ENCODE data around the gene ARMS2.

The ARMS2 gene

GRCh38 chr10:122498521-122498920 is 44.1 kb downstream of the ARMS2 start:
- no CpG with 5 or more reads among the region's 5 CpGs for WGBS (ENCODE audit: extremely low coverage, insufficient coverage, low lambda C conversion rate)

GRCh38 chr10:122499012-122499411 is 44.6 kb downstream of the ARMS2 start:
- no peaks in the 10 kb centered on the region for H3K27me3 ChIP-seq (ENCODE audit: insufficient read depth, low read length, poor library complexity)
- H3K18ac ChIP-seq (ENCODE audit: low read length) = no peak overlapping the region
- WGBS (ENCODE audit: extremely low coverage, insufficient coverage, low lambda C conversion rate) = no CpG with 5 or more reads among the region's 8 CpGs
- H3K36me3 ChIP-seq (ENCODE audit: control insufficient read depth, insufficient read depth, low read length) = no peaks in the 10 kb centered on the region
- H2AK5ac ChIP-seq (ENCODE audit: low read length) = no peak overlapping the region
- no peak overlapping the region for H3K9ac ChIP-seq (ENCODE audit: low read length)
- no peaks in the 10 kb centered on the region for H3K79me1 ChIP-seq (ENCODE audit: low read length)
- no peak overlapping the region for H2BK15ac ChIP-seq (replicated peaks; ENCODE audit: low read depth)
- no peak overlapping the region for H3K4me3 ChIP-seq (ENCODE audit: low read length)
- no peak overlapping the region for H3K4ac ChIP-seq (ENCODE audit: low read depth, low read length)
- H2BK120ac ChIP-seq (ENCODE audit: low read depth, low read length) = no peak overlapping the region
- no peak overlapping the region for H3K27ac ChIP-seq (ENCODE audit: low read depth, low read length)
- H3K4me2 ChIP-seq (ENCODE audit: low read length) = no peak overlapping the region
- H3K4me1 ChIP-seq (ENCODE audit: control insufficient read depth, low read depth, low read length) = peaks cover 10% of the 10 kb centered on the region
- no peaks in the 10 kb centered on the region for H3K79me2 ChIP-seq (ENCODE audit: control insufficient read depth, insufficient read depth, low read length)
- H4K5ac ChIP-seq (ENCODE audit: low read length) = no peak overlapping the region
- no peak overlapping the region for H3K23ac ChIP-seq (ENCODE audit: low read length)
- no peak overlapping the region for H3K56ac ChIP-seq (ENCODE audit: low read length)
- H4K8ac ChIP-seq (ENCODE audit: low read depth, low read length) = no peak overlapping the region
- DNase-seq = no peak
- no peak overlapping the region for H2BK5ac ChIP-seq (ENCODE audit: low read length)

More at GRCh38 chr10:122498521-122498920, 44.1 kb downstream of the ARMS2 start:
- no peak overlapping the region for H3K4me2 ChIP-seq (ENCODE audit: low read length)
- H2BK15ac ChIP-seq (replicated peaks; ENCODE audit: low read depth) = no peak overlapping the region
- H3K36me3 ChIP-seq (ENCODE audit: control insufficient read depth, insufficient read depth, low read length) = no peaks in the 10 kb centered on the region
- H3K27ac ChIP-seq (ENCODE audit: low read depth, low read length) = no peak overlapping the region
- no peaks in the 10 kb centered on the region for H3K79me1 ChIP-seq (ENCODE audit: low read length)
- H2BK120ac ChIP-seq (ENCODE audit: low read depth, low read length) = no peak overlapping the region
- no peak overlapping the region for H2BK5ac ChIP-seq (ENCODE audit: low read length)
- no peak overlapping the region for H3K56ac ChIP-seq (ENCODE audit: low read length)
- H3K4me3 ChIP-seq (ENCODE audit: low read length) = no peak overlapping the region
- no peak overlapping the region for H3K4ac ChIP-seq (ENCODE audit: low read depth, low read length)
- H3K9ac ChIP-seq (ENCODE audit: low read length) = no peak overlapping the region
- no peak overlapping the region for H3K23ac ChIP-seq (ENCODE audit: low read length)
- DNase-seq = no peak
- H3K4me1 ChIP-seq (ENCODE audit: control insufficient read depth, low read depth, low read length) = peaks cover 10% of the 10 kb centered on the region
- H3K79me2 ChIP-seq (ENCODE audit: control insufficient read depth, insufficient read depth, low read length) = no peaks in the 10 kb centered on the region
- no peaks in the 10 kb centered on the region for H3K27me3 ChIP-seq (ENCODE audit: insufficient read depth, low read length, poor library complexity)
- H4K8ac ChIP-seq (ENCODE audit: low read depth, low read length) = no peak overlapping the region
- no peak overlapping the region for H3K18ac ChIP-seq (ENCODE audit: low read length)
- H4K5ac ChIP-seq (ENCODE audit: low read length) = no peak overlapping the region
- H2AK5ac ChIP-seq (ENCODE audit: low read length) = no peak overlapping the region

DNA sequence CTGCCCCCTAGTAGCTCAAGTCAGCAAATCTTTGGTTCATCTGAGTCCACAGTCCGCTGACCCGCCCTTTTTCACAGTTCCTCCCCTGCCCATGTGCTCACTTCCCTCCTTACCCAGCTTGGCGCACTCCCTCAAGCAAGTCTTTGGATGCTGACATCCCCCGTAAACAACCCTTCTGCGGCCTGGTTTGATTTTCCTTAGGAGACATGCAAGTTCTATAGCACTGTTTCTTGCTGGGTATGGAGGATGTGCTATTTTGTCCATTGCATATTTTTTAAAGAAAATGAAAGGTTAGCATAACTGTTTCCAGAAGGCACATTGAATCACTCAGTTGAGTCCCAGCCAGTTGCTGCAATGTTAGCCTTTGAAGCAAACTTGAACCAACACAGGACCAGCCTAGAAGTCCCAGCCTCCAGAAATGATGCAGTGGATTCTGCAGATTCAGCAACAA is 45.1 kb downstream of the ARMS2 start:
- H2AK5ac ChIP-seq (ENCODE audit: low read length) = no peak overlapping the region
- peaks cover 10% of the 10 kb centered on the region for H3K4me1 ChIP-seq (ENCODE audit: control insufficient read depth, low read depth, low read length)
- no peak overlapping the region for H3K4me2 ChIP-seq (ENCODE audit: low read length)
- H4K8ac ChIP-seq (ENCODE audit: low read depth, low read length) = no peak overlapping the region
- no peaks in the 10 kb centered on the region for H3K79me2 ChIP-seq (ENCODE audit: control insufficient read depth, insufficient read depth, low read length)
- DNase-seq = no peak
- no peaks in the 10 kb centered on the region for H3K36me3 ChIP-seq (ENCODE audit: control insufficient read depth, insufficient read depth, low read length)
- no peak overlapping the region for H2BK5ac ChIP-seq (ENCODE audit: low read length)
- H3K27ac ChIP-seq (ENCODE audit: low read depth, low read length) = no peak overlapping the region
- no peak overlapping the region for H2BK15ac ChIP-seq (replicated peaks; ENCODE audit: low read depth)
- H3K18ac ChIP-seq (ENCODE audit: low read length) = no peak overlapping the region
- H4K5ac ChIP-seq (ENCODE audit: low read length) = no peak overlapping the region
- H3K4ac ChIP-seq (ENCODE audit: low read depth, low read length) = no peak overlapping the region
- no peak overlapping the region for H3K4me3 ChIP-seq (ENCODE audit: low read length)
- no CpG with 5 or more reads among the region's 5 CpGs for WGBS (ENCODE audit: extremely low coverage, insufficient coverage, low lambda C conversion rate)
- H3K56ac ChIP-seq (ENCODE audit: low read length) = no peak overlapping the region
- no peaks in the 10 kb centered on the region for H3K79me1 ChIP-seq (ENCODE audit: low read length)
- no peaks in the 10 kb centered on the region for H3K27me3 ChIP-seq (ENCODE audit: insufficient read depth, low read length, poor library complexity)
- no peak overlapping the region for H2BK120ac ChIP-seq (ENCODE audit: low read depth, low read length)
- H3K23ac ChIP-seq (ENCODE audit: low read length) = no peak overlapping the region
- H3K9ac ChIP-seq (ENCODE audit: low read length) = no peak overlapping the region

- H3K79me1 ChIP-seq (ENCODE audit: low read length) = no peaks in the 10 kb centered on the region
- no peak overlapping the region for H3K27ac ChIP-seq (ENCODE audit: low read depth, low read length)
- no peak overlapping the region for H2BK120ac ChIP-seq (ENCODE audit: low read depth, low read length)
- no peak overlapping the region for H3K4me3 ChIP-seq (ENCODE audit: low read length)
- H3K56ac ChIP-seq (ENCODE audit: low read length) = no peak overlapping the region
- no peak overlapping the region for H4K8ac ChIP-seq (ENCODE audit: low read depth, low read length)
- no peaks in the 10 kb centered on the region for H3K79me2 ChIP-seq (ENCODE audit: control insufficient read depth, insufficient read depth, low read length)
- no peaks in the 10 kb centered on the region for H3K36me3 ChIP-seq (ENCODE audit: control insufficient read depth, insufficient read depth, low read length)
- H3K18ac ChIP-seq (ENCODE audit: low read length) = no peak overlapping the region
- H3K9ac ChIP-seq (ENCODE audit: low read length) = no peak overlapping the region
- no CpG with 5 or more reads among the region's 5 CpGs for WGBS (ENCODE audit: extremely low coverage, insufficient coverage, low lambda C conversion rate)
- no peak overlapping the region for H4K5ac ChIP-seq (ENCODE audit: low read length)
- no peak overlapping the region for H2BK5ac ChIP-seq (ENCODE audit: low read length)
- H3K4me1 ChIP-seq (ENCODE audit: control insufficient read depth, low read depth, low read length) = peaks cover 9% of the 10 kb centered on the region
- no peaks in the 10 kb centered on the region for H3K27me3 ChIP-seq (ENCODE audit: insufficient read depth, low read length, poor library complexity)
- no peak overlapping the region for H2AK5ac ChIP-seq (ENCODE audit: low read length)
- no peak overlapping the region for H3K4ac ChIP-seq (ENCODE audit: low read depth, low read length)
- DNase-seq = no peak
- H3K23ac ChIP-seq (ENCODE audit: low read length) = no peak overlapping the region
- H3K4me2 ChIP-seq (ENCODE audit: low read length) = no peak overlapping the region
- no peak overlapping the region for H2BK15ac ChIP-seq (replicated peaks; ENCODE audit: low read depth)
These were observed 45.7 kb downstream of the ARMS2 start for GRCh38 chr10:122500194-122500593.

DNA sequence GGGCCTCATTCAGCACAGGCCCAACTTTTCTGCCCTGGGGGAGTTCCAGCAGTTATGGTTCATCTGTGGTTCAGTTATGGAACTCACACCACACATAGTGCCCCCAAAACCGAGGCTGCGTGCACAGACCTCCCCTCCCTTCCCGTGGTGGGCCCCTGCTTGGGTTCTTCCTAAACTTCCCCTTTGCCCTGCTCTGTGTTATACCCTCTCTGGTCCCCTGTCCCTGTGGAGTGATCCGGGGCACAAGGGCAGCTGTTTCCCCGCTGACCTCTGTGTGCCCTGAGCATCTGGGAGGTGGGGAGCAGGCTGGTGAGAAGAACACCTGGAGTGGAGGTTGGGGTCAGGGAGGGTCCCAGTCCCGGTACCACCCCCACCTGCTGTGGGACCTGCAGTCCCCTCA is 46.3 kb downstream of the ARMS2 start:
- no peak overlapping the region for H2BK5ac ChIP-seq (ENCODE audit: low read length)
- H3K4ac ChIP-seq (ENCODE audit: low read depth, low read length) = no peak overlapping the region
- H4K8ac ChIP-seq (ENCODE audit: low read depth, low read length) = no peak overlapping the region
- WGBS (ENCODE audit: extremely low coverage, insufficient coverage, low lambda C conversion rate) = no CpG with 5 or more reads among the region's 6 CpGs
- H3K4me2 ChIP-seq (ENCODE audit: low read length) = no peak overlapping the region
- no peak for DNase-seq
- no peaks in the 10 kb centered on the region for H3K79me2 ChIP-seq (ENCODE audit: control insufficient read depth, insufficient read depth, low read length)
- H3K56ac ChIP-seq (ENCODE audit: low read length) = no peak overlapping the region
- H3K27me3 ChIP-seq (ENCODE audit: insufficient read depth, low read length, poor library complexity) = no peaks in the 10 kb centered on the region
- H3K27ac ChIP-seq (ENCODE audit: low read depth, low read length) = no peak overlapping the region
- no peak overlapping the region for H3K4me3 ChIP-seq (ENCODE audit: low read length)
- no peak overlapping the region for H4K5ac ChIP-seq (ENCODE audit: low read length)
- H3K9ac ChIP-seq (ENCODE audit: low read length) = no peak overlapping the region
- H3K23ac ChIP-seq (ENCODE audit: low read length) = no peak overlapping the region
- no peak overlapping the region for H2BK15ac ChIP-seq (replicated peaks; ENCODE audit: low read depth)
- no peak overlapping the region for H2AK5ac ChIP-seq (ENCODE audit: low read length)
- no peak overlapping the region for H3K18ac ChIP-seq (ENCODE audit: low read length)
- H3K79me1 ChIP-seq (ENCODE audit: low read length) = no peaks in the 10 kb centered on the region
- no peak overlapping the region for H2BK120ac ChIP-seq (ENCODE audit: low read depth, low read length)
- no peaks in the 10 kb centered on the region for H3K36me3 ChIP-seq (ENCODE audit: control insufficient read depth, insufficient read depth, low read length)
- peaks cover 4% of the 10 kb centered on the region for H3K4me1 ChIP-seq (ENCODE audit: control insufficient read depth, low read depth, low read length)

DNA sequence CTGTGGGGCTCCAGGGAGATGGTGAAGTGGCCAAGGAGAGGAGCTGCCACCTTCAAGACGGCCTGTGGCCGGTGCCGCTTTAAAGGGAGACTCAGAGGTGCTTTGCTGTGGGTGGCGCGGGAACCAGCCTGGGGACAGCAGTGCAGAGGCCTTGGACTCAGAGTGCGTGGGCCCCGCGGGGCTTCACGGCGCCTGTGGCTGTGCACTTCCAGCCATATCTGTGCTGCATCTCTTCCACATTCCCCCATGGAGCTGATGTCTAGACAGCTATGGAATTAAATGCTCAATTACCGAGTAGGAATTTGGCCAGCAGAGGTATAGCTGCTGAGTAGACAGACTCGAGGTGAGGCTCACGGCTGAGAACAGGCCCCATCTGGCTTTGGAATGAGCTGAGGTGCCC is 48.6 kb downstream of the ARMS2 start:
- no peak overlapping the region for H2BK120ac ChIP-seq (ENCODE audit: low read depth, low read length)
- no peak overlapping the region for H3K4me3 ChIP-seq (ENCODE audit: low read length)
- no peak for DNase-seq
- no peaks in the 10 kb centered on the region for H3K36me3 ChIP-seq (ENCODE audit: control insufficient read depth, insufficient read depth, low read length)
- H3K79me1 ChIP-seq (ENCODE audit: low read length) = no peaks in the 10 kb centered on the region
- H3K9ac ChIP-seq (ENCODE audit: low read length) = no peak overlapping the region
- no peak overlapping the region for H2BK15ac ChIP-seq (replicated peaks; ENCODE audit: low read depth)
- no CpG with 5 or more reads among the region's 13 CpGs for WGBS (ENCODE audit: extremely low coverage, insufficient coverage, low lambda C conversion rate)
- no peak overlapping the region for H2AK5ac ChIP-seq (ENCODE audit: low read length)
- H2BK5ac ChIP-seq (ENCODE audit: low read length) = no peak overlapping the region
- H3K27ac ChIP-seq (ENCODE audit: low read depth, low read length) = no peak overlapping the region
- no peak overlapping the region for H3K18ac ChIP-seq (ENCODE audit: low read length)
- H3K27me3 ChIP-seq (ENCODE audit: insufficient read depth, low read length, poor library complexity) = no peaks in the 10 kb centered on the region
- no peak overlapping the region for H4K8ac ChIP-seq (ENCODE audit: low read depth, low read length)
- no peaks in the 10 kb centered on the region for H3K4me1 ChIP-seq (ENCODE audit: control insufficient read depth, low read depth, low read length)
- H3K56ac ChIP-seq (ENCODE audit: low read length) = no peak overlapping the region
- H3K23ac ChIP-seq (ENCODE audit: low read length) = no peak overlapping the region
- no peak overlapping the region for H3K4ac ChIP-seq (ENCODE audit: low read depth, low read length)
- H3K79me2 ChIP-seq (ENCODE audit: control insufficient read depth, insufficient read depth, low read length) = no peaks in the 10 kb centered on the region
- no peak overlapping the region for H4K5ac ChIP-seq (ENCODE audit: low read length)
- no peak overlapping the region for H3K4me2 ChIP-seq (ENCODE audit: low read length)

All from mesendoderm (in vitro differentiated cells).